ENCODE results near the gene SERPINB12.

The SERPINB12 gene

DNA sequence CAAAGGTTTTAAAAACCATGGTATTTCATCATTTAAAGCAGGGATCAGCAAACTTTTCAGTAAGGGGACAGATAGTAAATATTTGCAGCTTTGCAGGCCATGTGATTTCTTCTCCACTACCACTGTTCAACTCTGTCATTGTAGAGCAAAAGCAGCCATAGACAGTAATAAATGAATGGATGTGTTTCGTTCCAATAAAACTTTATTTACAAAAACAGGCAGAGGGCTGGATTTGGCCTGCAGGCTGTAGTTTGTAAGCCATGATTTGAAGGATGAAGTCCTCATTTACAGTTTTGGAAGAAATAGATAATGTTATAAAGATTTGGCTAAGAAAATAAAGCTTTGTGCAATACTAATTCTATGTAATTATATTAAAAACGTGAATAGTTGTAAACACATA, 1.8 kb downstream of the SERPINB12 start:
- no peak overlapping the region for H3K4me3 ChIP-seq (ENCODE audit: low read length)
- no peak for DNase-seq (ENCODE audit: low read depth, low spot score)

DNA sequence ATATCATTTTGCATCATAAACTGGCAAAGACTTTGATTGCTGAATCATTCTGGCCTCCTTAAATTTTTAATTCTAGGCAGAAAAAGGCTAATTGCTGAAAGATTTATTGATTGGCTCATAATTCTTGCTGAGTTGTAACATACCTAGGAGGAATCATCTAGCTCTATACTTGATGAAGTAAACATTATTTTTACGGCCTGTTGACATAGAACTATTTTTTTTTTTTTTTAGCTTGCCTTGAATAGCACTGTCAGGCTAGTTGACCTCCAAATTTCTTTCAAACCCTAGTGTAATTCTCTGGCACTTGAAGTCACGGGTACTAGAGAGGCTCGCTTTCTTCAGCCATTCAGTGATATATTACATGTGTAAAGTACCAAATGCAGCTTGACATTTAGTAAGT, 2.8 kb downstream of the SERPINB12 start:
- DNase-seq (ENCODE audit: low read depth, low spot score), result no peak
- no peak overlapping the region for H3K4me3 ChIP-seq (ENCODE audit: low read length)

DNA sequence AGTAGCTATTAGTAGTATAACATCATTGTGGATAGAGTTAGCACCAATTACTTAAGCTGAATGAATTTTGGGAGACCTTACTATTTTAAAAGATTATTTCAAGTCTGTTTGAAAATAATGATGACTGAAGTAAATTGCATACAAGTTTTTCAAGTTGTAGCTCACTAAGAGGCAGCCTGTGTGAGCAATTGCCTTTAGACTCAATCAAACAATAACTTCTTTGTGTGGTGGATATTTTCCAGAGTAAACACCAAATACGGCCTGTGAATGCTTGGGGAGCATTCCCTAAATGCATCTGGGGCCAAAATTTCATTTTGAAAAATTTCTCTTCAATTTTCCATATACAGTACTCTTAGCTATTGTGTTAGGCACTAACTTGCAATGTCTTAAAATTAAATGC, 7.9 kb downstream of the SERPINB12 start:
- H3K4me3 ChIP-seq (ENCODE audit: low read length), result no peak overlapping the region
- DNase-seq (ENCODE audit: low read depth, low spot score), result no peak

DNA sequence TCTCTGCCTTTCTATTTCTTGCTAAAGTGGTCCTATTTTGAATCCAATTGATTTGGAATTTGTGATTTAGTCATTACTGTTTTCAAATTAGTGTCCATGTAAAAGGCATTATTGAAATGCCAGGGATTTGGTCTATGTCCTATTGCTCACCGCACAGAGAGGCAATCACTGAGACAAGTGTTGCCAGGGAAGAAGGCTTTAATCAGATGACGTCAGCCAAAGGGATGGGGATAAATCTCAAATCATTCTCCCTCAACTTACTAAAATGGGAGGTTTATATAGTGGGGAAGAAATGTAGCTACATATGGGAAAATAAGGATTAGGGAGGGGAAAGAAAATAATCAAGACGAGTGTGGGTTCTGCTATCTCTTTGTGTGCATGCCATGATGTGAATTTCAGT, 9.6 kb downstream of the SERPINB12 start:
- DNase-seq (ENCODE audit: low read depth, low spot score), result no peak

DNA sequence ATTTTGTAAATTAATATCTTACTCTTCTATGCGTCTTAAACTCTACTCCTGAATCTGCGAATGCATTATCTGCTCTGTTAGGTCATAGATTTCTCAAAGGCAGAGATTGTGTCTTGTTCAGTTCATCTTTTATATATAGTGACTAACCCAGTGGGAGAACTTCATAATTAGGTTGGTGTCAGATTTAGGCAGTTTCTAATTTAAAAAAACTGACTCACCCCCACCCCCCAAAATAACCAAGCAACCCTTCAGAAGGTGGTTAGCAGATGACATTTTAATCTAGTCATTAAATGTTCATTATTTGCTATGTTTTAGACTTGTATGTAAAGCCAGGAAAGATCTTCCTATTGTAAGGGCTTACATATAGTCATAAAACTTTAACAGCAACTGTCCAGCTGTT, 10.4 kb downstream of the SERPINB12 start:
- DNase-seq (ENCODE audit: low read depth, low spot score), result no peak
- no peak overlapping the region for H3K4me3 ChIP-seq (ENCODE audit: low read length)

More for the DNA sequence above, 9.6 kb downstream of the SERPINB12 start:
- H3K4me3 ChIP-seq (ENCODE audit: low read length), result no peak overlapping the region

DNA sequence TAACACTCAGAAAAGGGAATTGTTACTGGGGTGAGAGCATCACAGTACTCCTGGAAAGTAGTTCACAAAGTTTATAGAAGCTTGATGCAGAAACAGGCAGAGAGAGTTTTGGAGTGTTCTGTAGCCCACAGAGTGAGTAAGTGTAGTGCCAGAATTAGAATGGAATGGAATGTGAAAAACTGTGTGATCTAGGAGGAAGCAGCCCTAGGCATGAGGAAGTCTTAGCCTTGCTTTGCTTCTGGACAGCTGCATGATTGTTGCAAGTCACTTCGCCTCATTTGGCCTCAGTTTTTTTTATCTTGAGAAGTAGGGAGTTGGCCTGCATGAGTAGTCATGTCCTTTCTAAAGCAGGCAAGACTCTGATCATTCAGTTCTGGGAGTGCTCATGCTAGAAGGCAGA, 10.9 kb downstream of the SERPINB12 start:
- H3K4me3 ChIP-seq (ENCODE audit: low read length), result no peak overlapping the region
- DNase-seq (ENCODE audit: low read depth, low spot score), result no peak

DNA sequence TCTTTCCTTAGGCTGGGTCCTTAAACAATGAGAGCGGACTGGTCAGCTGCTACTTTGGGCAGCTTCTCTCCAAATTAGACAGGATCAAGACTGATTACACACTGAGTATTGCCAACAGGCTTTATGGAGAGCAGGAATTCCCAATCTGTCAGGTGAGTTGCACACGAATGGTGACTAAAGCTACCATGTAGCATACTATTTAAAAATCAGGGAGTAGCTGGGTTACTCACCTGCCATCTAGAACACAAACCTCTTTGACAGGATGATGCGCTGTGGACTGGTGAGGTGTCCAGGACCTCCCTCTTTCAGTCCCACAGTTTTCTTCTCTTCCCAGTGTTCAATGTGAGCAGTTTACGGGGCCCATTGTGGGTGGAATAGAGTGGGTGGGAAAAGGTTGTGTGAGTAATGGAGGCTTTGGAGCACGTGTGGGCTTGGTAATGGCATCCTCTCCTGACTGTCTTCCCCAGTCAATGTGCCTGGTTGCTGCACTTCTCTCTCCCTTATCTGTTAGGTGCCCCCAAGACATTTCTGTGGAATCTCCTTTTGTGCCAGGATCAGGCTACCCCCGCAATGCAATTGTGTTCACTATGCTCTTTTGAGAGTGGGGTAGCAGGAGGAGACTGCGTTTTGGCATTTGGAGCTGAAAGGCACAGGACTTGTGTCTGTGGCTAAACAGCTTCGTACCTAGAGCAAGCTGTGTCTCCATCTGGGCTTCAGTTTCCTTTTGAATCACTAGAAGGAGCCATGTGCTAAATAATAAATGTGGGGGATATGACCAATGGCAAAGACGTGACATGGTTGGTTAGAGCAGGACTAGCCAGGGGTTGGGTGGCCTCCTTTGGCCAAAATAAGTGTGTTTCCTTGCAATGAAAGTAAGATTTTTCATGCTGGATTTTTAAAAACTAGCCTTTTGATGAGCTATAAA, 17.7 kb downstream of the SERPINB12 start:
- no peak overlapping the region for H3K4me3 ChIP-seq (ENCODE audit: low read length)
- DNase-seq (ENCODE audit: low read depth, low spot score), result no peak

DNA sequence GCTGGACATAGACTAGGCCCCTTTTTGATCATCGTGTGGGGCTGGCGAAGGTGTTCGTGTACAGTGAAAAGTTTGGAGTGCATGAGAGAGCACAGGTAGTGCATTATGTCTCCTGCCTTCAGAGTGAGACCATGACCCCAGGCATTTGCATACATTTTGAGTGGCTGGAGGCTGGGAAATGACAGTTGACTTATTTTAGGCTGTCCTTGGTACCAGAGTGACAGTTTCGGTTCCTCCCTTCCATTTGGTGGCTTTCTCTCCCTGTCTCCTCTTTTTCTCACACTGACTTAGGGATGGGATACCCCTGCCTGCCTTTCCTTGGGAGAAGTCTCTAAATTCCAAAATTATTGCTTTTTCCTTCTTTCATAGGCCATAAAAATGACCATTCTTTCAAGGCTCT, 20.1 kb downstream of the SERPINB12 start:
- no peak overlapping the region for H3K4me3 ChIP-seq (ENCODE audit: low read length)
- DNase-seq (ENCODE audit: low read depth, low spot score), result no peak

DNA sequence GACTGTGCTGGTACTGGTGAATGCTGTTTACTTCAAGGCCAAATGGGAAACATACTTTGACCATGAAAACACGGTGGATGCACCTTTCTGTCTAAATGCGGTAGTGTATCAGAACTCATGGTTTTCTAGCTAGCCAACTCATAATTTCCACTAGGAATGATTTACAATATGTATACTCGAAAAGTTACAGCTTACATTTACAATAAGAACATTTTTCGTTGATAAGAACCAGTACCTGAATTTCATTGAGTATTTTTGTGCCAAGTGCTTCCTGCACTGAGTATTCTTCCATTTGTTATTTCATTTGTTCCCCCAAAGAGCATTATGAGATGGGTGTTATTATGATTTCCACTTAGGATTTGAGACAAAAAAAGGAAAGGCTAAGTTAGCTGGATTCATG, 21.9 kb downstream of the SERPINB12 start:
- no peak for DNase-seq (ENCODE audit: low read depth, low spot score)

DNA sequence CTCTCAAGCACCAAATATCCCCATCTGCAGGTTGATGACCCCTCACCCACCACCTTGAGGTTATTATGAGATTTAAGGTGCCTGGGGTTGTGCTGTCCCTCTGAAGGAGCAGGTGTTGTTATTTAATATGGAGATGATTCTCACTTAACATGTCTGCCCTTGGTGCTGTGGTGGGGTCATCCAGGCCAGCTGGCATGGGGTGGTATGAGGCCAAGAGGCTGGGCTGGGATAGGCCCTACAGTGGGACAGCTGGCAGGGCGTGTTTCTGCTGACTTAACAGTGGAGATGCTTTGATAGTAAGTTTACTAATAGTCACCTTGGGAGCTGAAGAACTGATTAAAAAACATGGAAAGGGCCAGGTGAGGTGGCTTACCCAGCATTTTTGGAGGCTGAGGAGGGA, 22.4 kb downstream of the SERPINB12 start:
- DNase-seq (ENCODE audit: low read depth, low spot score), result no peak
- H3K4me3 ChIP-seq (ENCODE audit: low read length), result no peak overlapping the region

More for the DNA sequence above, 21.9 kb downstream of the SERPINB12 start:
- H3K4me3 ChIP-seq (ENCODE audit: low read length), result no peak overlapping the region

DNA sequence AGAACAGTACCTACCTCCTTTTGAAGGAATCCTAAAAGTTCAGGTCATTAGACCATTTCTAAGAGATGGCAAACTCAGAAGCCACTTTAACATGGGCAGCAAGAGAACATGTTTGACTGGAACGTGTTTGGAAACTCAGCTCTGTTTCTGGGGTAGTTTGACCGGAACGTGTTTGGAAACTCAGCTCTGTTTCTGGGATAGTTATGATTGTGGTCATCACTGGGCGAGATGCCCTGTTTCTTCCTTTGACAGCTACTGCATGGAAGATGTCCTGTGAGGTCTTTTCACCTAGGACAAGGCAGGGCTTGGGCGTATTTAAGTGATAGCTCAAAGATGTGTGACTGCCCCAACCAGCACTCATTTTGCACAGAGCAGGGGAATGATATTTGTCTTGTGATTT, 25.1 kb downstream of the SERPINB12 start:
- DNase-seq (ENCODE audit: low read depth, low spot score), result no peak
- no peak overlapping the region for H3K4me3 ChIP-seq (ENCODE audit: low read length)

DNA sequence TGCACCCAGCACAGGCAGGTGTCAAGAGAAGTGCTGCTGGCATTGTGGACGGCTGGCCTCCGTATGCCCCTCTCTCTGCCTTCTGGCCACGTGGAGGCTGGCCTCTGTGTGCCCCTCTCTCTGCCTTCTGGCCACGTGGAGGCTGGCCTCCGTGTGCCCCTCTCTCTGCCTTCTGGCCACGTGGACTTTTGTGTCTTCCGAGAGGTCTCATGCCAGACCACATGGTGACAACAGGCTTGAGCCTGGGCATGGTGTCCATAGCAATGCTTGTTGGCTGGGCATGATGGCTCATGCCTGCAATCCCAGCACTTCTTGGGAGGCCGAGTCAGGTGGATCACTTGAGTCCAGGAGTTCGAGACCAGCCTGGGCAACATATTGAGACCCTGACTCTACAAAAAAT, 25.7 kb downstream of the SERPINB12 start:
- no peak overlapping the region for H3K4me3 ChIP-seq (ENCODE audit: low read length)
- no peak for DNase-seq (ENCODE audit: low read depth, low spot score)

DNA sequence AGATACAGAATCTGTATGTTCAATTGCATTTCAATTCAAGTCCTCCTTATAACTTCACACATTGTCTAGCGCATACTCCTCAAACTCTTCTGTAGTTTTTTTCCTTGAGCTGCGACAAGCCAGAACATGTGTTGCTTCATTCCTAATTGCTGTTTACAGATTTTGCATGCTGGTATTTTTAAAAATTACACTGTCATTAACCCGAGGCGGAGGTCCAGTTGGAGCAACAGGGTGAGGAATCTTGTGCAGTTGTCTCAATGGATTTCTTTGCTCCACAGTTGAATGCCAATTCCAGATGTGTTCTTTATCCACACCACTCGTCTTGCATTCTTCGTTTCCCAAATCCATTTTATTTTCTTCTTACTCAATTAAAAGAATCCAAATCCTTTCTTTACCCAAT, 28.6 kb downstream of the SERPINB12 start:
- H3K4me3 ChIP-seq (ENCODE audit: low read length), result no peak overlapping the region
- no peak for DNase-seq (ENCODE audit: low read depth, low spot score)

DNA sequence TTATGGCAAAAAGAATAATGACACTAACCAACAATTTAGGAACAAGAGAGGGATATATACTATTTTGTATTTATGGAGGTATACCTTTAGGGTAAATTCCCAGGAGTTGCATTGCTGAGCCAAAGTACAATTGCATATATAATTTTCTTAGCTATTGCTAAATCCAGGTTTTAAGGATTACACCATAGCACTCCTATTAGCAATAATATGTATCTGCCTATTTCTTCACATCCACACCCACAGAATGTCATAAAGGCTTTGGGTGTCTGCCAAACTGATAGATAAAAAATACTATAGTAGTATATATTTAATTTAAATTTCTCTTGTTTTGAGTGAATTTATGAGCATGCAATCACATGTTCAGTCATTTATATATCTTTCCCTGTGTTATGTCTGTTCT, 33.5 kb downstream of the SERPINB12 start:
- H3K4me3 ChIP-seq (ENCODE audit: low read length), result no peak overlapping the region
- no peak for DNase-seq (ENCODE audit: low read depth, low spot score)

DNA sequence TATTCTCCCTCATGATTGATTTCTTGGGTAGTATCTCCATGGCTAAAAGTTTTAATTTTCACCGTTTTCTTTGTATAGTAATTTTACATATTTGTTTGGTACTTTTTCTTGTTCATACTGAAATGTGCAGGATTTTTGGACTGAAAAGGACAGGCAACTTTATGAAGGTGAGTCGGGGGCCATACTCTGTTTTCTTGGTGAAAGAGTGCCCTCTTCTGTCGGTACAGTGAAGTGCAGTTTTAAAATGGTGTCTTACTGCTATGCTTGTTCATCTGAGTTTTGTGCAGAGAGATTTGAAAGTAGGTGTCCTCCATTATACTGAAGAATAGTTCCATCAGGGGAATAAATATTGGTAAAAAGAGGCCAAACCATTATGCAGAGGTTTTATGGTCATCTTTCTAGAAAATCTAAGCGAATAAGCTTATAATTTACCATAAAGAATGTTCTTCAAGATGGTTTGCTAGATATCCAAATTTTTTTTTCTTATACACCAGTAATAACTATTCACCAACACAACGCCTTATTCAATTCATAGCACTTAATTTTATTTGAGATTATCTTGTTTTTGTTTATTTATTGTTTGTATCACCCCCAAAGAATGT, 36.3 kb downstream of the SERPINB12 start:
- no peak overlapping the region for H3K4me3 ChIP-seq (ENCODE audit: low read length)
- DNase-seq (ENCODE audit: low read depth, low spot score), result peak; percentile 32

DNA sequence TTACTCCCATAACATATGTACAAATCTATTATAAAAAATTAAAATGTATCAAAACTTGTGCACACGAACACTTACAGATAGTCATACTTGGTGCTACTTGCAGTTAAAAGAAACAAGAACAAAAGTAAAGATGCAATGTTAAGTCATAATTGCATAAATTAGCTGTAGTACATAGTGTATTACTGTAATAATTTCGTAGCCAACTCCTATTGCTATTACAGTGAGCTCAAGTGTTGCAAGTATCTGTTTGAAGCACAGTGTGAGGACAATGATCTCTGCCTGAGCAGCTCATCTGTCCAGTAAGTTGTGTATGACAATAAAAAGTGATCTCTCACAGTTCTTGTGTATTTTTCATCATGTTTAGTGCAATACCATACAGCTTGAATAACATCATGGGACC, 37.4 kb downstream of the SERPINB12 start:
- H3K4me3 ChIP-seq (ENCODE audit: low read length), result no peak overlapping the region
- DNase-seq (ENCODE audit: low read depth, low spot score), result no peak

DNA sequence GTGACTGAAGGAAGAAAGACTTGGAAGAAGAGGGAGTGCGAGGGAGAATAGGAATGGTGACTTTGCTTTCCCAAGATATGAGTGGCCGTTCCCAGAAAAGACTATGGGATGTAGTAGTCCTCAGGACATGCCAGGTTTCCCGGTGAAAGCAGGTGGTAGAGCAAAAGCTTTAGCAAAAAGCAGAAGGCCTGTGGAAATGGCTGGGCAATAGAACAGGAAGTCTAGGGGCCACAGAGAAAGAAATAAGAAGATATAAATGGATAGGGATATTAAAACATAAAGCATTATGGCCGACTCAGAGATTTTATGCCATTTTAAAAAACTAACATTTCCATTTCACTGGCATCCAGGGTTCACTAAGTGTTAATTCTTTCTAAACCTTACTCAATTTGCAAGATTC, 43.8 kb downstream of the SERPINB12 start:
- no peak overlapping the region for H3K4me3 ChIP-seq (ENCODE audit: low read length)
- DNase-seq (ENCODE audit: low read depth, low spot score), result no peak

DNA sequence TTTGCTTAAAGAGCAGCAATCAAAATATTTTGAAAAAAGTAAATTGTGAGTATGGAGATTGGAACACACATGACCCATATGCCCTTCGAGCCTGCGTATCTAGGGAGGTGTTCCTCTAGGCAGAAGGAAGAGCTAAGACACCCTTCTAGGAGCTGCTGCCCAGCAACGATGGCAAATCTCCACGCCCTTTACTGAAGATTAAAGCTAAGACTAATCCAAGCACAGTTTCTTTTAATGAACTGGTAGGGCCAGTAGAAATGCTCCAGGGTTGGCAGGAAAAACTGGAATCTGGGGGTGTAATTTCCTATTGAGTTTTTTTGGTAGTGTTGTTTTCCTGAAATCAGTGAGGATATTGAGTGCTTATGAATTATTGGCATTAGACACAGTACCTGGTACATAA, 44.3 kb downstream of the SERPINB12 start:
- DNase-seq (ENCODE audit: low read depth, low spot score), result no peak
- no peak overlapping the region for H3K4me3 ChIP-seq (ENCODE audit: low read length)

DNA sequence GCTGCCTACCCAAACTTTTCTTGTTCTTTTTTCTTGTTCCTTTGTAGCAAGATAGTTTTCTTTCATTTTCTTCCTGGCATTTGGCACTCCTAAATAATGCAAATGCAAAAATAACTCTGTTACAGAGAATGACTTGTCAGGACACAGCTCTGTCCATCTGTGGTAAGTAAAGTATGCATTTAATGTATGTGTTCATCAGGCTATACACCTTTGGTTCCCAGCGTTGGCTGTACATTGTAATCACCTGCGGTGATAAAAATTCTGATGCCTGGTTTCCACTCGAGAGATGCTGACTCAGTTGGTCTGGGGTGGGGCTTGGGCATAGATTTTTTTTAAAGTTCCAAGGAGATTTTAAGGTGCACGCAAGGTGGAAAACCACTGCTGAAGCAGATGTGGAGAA, 44.8 kb downstream of the SERPINB12 start, which contains the start of gene SERPINB13:
SERPINB13 (plus strand) TSS at position 378 of the 400 bp plus-strand sequence. CDS start 1,325 bp downstream, outside the sequence.
- DNase-seq (ENCODE audit: low read depth, low spot score), result no peak
- H3K4me3 ChIP-seq (ENCODE audit: low read length), result no peak within 1 kb of the TSS

DNA sequence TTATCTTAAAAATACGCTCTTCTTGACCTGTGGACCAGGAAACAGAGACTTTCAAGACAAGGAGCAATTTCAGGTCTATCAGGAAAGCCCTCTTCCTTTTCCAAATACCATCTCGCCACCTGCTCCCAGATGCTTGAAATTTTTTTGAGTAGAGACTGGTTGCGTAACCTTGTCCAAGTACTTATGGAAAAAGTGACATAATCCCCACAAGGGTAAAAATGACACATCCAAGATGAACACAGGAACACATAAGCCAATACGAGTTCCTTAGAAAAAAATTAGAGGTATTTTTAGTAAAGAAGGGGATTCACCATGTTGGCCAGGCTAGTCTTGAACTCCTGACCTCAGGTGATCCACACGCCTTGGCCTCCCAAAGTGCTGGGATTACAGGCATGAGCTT, 46.7 kb downstream of the SERPINB12 start:
- DNase-seq (ENCODE audit: low read depth, low spot score), result no peak
- H3K4me3 ChIP-seq (ENCODE audit: low read length), result no peak overlapping the region

DNA sequence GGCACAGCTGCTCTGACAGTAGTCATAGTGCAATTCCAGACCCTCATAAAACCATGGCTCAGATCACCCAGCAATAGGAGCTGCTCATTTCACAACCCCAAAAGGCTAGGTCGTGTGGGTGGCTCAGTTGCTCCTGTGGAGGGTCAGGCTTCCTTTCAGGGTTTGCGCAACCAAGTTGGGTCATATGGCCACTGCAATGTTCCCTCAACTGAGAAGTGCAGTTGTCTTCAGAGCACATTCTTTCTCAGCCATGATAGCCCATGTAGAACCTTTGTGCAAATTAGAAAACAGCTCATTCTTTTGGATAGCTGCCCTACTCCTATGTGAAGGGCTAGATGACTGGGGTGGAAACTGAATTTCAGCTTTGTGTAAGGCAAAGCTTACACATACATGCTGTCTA, 48.2 kb downstream of the SERPINB12 start:
- no peak overlapping the region for H3K4me3 ChIP-seq (ENCODE audit: low read length)
- no peak for DNase-seq (ENCODE audit: low read depth, low spot score)

Measured in Jurkat, Clone E6-1 (cell line).